Adrenal gland (tissue), 12 donors: ENCODE measurements around the gene ADAMTSL3. TPM values are rescaled to one million over a fixed set of nuclear protein-coding genes. Genes with fewer than 3 reads are reported as not detected.

Experiments
- DNase-seq, 7 donors: peaks; one replicate each; pipeline ENCODE4 v3.0.0-alpha.2; 2019 to 2020
- H3K27ac ChIP-seq, 5 donors: fragments of 200-600 bp; sonication (generic) in 4 of 5; 1 replicate in 3 of 5; 2 replicates in 2 of 5; pipeline versions ENCODE4 v1.5.1 to v1.8.0; 2016 to 2020; ENCODE audit warnings: mild to moderate bottlenecking in 1 of 5
- H3K27me3 ChIP-seq: fragments of 200-600 bp; 2 replicates; pipeline ENCODE4 v1.8.0; 2021
- H3K36me3 ChIP-seq, 2 donors: fragments of 200-600 bp; replicated peaks in 1 of 2; 1 replicate in 1 of 2; 2 replicates in 1 of 2; pipeline versions ENCODE4 v1.5.1 to v1.8.0; 2018 to 2022
- H3K4me1 ChIP-seq, 2 donors: fragments of 200-600 bp; replicated peaks in 1 of 2; 1 replicate in 1 of 2; 2 replicates in 1 of 2; pipeline versions ENCODE4 v1.5.1 to v1.8.0; 2018 to 2021
- H3K4me3 ChIP-seq, 4 donors: fragments of 200-600 bp; sonication (generic) in 3 of 4; one replicate each; pipeline ENCODE4 v1.5.1; 2016 to 2018
- H3K9me3 ChIP-seq, 3 donors: fragments of 200-600 bp; sonication (generic) in 1 of 3; replicated peaks in 1 of 3; 1 replicate in 2 of 3; 2 replicates in 1 of 3; pipeline versions ENCODE4 v1.5.1 to v1.8.0; 2016 to 2021
- POLR2A ChIP-seq, 2 donors: fragments of 450-650 bp; IDR thresholded peaks; one replicate each; pipeline ENCODE4 v1.6.1; 2017; ENCODE audit warnings: antibody characterized with exemption in 2 of 2, mild to moderate bottlenecking in 2 of 2, moderate library complexity in 1 of 2
- WGBS, 4 donors: extraction: QIAGEN DNeasy Blood & Tissue Kit in 2 of 4; methylation state at CpG; one replicate each; pipeline versions ENCODE4 v1.1.5 to v1.1.7; 2013 to 2017; 5-methylcytosine and 5-hydroxymethylcytosine counted together
- intact Hi-C, 2 donors: fragments of 100-400 bp; cut with DNase I; formaldehyde crosslinking; loops; one replicate each; pipeline versions ENCODE4 v1.14.1 to v1.15.0; 2022 to 2023
- polyA plus RNA-seq, 3 donors: library from polyadenylated mRNA; stranded (reverse); fragments of 200-250 nt in 2 of 3; fragments of 350-450 nt in 1 of 3; fragmentation: Illumina TruSeq in 1 of 3; extraction: RNeasy Lipid Tissue Mini Kit (QIAGEN cat#74804) in 1 of 3; gene quantifications; one replicate each; pipeline ENCODE4 v1.2.3, GENCODE V29; 2013 to 2014
- total RNA-seq, 9 donors: library from RNA; depleted of rRNA in 4 of 9; stranded (reverse); fragments of >200 nt in 4 of 9; fragments of 120-200 nt in 1 of 9; fragmentation: NEBNext Ultra II Directional in 1 of 9; extraction: Animal tissue kit (Norgen Biotek cat#: 25700) in 1 of 9; gene quantifications; one replicate each; pipeline versions ENCODE4 v1.1.0 to v1.2.4, GENCODE V29; 2013 to 2023
- TF ChIP-seq, protein P1 (sequence below), 6 experiments: fragments of 450-650 bp in 4 of 6; fragments of 200-600 bp in 2 of 6; sonication (generic) in 1 of 6; IDR thresholded peaks; 1 replicate in 5 of 6; 2 replicates in 1 of 6; pipeline versions ENCODE4 v1.5.1 to v1.8.0; 2016 to 2021; ENCODE audit warnings: antibody characterized with exemption in 6 of 6, mild to moderate bottlenecking in 2 of 6, moderate library complexity in 1 of 6
- donor health status: healthy with polysubstance abuse.
- donor health status: Bipolar disorder and iron deficiency.
- donor health status: DM: yes; HTN: yes; CAD: no.
- donor health status: DM: no; HTN: no; CAD: no.
- donor health status: DM: no; HTN: no; CAD: no.
- donor health status: DM: yes; HTN: yes; CAD: no.

The ADAMTSL3 gene
- total and polyA plus RNA-seq, 12 donors: 0.98 to 19.7 (median 10.5) TPM

GRCh38 chr15:83978588-83978987, 324.7 kb downstream of the ADAMTSL3 start:
- intact Hi-C loops: no loop called here
- Histone ChIP-seq H3K4me1 (no peaks in the 10 kb centered on the region), H3K27ac (no peak overlapping the region), H3K4me3 (no peak overlapping the region), H3K27me3 (no peaks in the 10 kb centered on the region), H3K36me3 (no peaks in the 10 kb centered on the region), H3K9me3 (no peaks in the 10 kb centered on the region)
- TF ChIP-seq, protein P1, sequence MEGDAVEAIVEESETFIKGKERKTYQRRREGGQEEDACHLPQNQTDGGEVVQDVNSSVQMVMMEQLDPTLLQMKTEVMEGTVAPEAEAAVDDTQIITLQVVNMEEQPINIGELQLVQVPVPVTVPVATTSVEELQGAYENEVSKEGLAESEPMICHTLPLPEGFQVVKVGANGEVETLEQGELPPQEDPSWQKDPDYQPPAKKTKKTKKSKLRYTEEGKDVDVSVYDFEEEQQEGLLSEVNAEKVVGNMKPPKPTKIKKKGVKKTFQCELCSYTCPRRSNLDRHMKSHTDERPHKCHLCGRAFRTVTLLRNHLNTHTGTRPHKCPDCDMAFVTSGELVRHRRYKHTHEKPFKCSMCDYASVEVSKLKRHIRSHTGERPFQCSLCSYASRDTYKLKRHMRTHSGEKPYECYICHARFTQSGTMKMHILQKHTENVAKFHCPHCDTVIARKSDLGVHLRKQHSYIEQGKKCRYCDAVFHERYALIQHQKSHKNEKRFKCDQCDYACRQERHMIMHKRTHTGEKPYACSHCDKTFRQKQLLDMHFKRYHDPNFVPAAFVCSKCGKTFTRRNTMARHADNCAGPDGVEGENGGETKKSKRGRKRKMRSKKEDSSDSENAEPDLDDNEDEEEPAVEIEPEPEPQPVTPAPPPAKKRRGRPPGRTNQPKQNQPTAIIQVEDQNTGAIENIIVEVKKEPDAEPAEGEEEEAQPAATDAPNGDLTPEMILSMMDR (IDR thresholded peaks at IDR 0.05): no peak
- TF ChIP-seq POLR2A (IDR thresholded peaks at IDR 0.05): no peak
- DNase-seq: no peak
- 69 to 93% (median 78%) methylated on average over 2 to 3 of the region's 3 CpGs for WGBS, 4 donors

- Histone ChIP-seq H3K4me1 (no peaks in the 10 kb centered on the region), H3K27me3 (no peaks in the 10 kb centered on the region), H3K36me3 (no peaks in the 10 kb centered on the region), H3K9me3 (no peaks in the 10 kb centered on the region), H3K27ac (no peak overlapping the region), H3K4me3 (no peak overlapping the region)
- no peak for DNase-seq
- TF ChIP-seq, protein P1 (IDR thresholded peaks at IDR 0.05): no peak
- no peak for TF ChIP-seq POLR2A (IDR thresholded peaks at IDR 0.05)
- intact Hi-C loops: no loop called here
- WGBS, 4 donors: 83 to 95% (median 87%) methylated on average over 4 of the region's 4 CpGs
Measured at GRCh38 chr15:83980637-83981036, 326.7 kb downstream of the ADAMTSL3 start.

GRCh38 chr15:83982748-83983147, 328.8 kb downstream of the ADAMTSL3 start:
- Histone ChIP-seq H3K36me3 (no peaks in the 10 kb centered on the region), H3K27me3 (no peaks in the 10 kb centered on the region), H3K27ac (no peak overlapping the region), H3K4me1 (no peaks in the 10 kb centered on the region), H3K9me3 (no peaks in the 10 kb centered on the region), H3K4me3 (no peak overlapping the region)
- WGBS, 4 donors: 63 to 82% (median 74%) methylated on average over 6 of the region's 6 CpGs
- TF ChIP-seq, protein P1 (IDR thresholded peaks at IDR 0.05): no peak
- no peak for TF ChIP-seq POLR2A (IDR thresholded peaks at IDR 0.05)
- DNase-seq: no peak
- intact Hi-C loops: no loop called here

DNA sequence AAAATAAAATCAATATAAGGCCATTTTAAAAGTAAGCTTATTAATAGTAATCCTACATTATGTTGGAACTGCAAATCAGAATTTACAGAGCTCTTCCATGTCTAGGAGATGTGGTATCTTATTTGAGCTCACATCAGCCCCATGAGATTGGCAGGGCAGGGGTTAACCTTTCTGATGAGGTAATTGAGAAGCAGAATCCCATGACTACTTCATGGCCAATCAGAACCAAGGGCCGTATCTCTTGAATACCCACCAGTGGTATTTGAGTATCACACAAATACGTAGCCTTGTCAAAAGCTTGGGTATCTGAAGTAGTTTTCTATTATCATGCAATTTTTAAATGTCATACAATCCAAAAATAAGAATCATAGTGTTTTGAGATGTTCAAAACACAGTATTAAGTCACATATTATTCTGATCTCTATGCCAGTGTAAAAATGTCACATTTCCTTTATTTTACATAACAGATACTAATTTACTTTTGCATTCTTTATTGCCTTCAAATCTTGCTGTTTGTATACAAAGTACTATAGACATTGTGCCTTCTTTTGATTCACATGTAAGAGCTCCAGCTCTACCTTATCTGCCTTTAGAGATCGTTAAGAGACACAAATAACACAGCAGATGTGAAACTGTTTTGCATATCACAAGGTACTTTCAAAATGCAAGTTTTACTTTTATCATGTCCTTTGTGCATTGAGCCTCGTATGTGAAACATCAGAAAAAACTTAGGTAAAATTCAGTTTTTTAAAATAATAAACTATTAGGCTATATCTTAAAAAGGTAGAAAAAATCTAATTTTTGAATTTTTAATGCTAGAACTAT, 329.9 kb downstream of the ADAMTSL3 start:
- no peaks in the 10 kb centered on the region for H3K9me3 ChIP-seq
- H3K27ac ChIP-seq: no peak overlapping the region
- H3K36me3 ChIP-seq: no peaks in the 10 kb centered on the region
- 30 to 43% (median 41%) methylated on average over 4 of the region's 4 CpGs for WGBS, 4 donors
- no peak for TF ChIP-seq POLR2A (IDR thresholded peaks at IDR 0.05)
- TF ChIP-seq, protein P1 (IDR thresholded peaks at IDR 0.05): no peak
- no peak overlapping the region for H3K4me3 ChIP-seq
- intact Hi-C loops: no loop called here
- DNase-seq: no peak
- no peaks in the 10 kb centered on the region for H3K4me1 ChIP-seq
- no peaks in the 10 kb centered on the region for H3K27me3 ChIP-seq
